HPDE6-E6E7 (cell line): Measurements from ENCODE around the gene GSN.
"Not testable (repeated sequence)": the region's sequence is repeated elsewhere in the genome, so short reads cannot be mapped to it uniquely, and the experiment has no call there.

Experiments
- DNase-seq: peaks from one replicate; pipeline ENCODE4 v3.0.0; 2011; ENCODE audit warnings: missing footprints; ENCODE audit errors: extremely low spot score

GSN gene

GRCh38 chr9:121288673-121289025 lies 20.7 kb downstream of the GSN start:
- DNase-seq = no peak

GRCh38 chr9:121289026-121289771 lies 21.2 kb downstream of the GSN start:
- DNase-seq = no peak

GRCh38 chr9:121289772-121290370 lies 21.9 kb downstream of the GSN start:
- no peak for DNase-seq

GRCh38 chr9:121291536-121291935 lies 23.6 kb downstream of the GSN start:
- not testable (repeated sequence) for DNase-seq

- DNase-seq = no peak
Measured at GRCh38 chr9:121292051-121292450, 24.1 kb downstream of the GSN start.

GRCh38 chr9:121292801-121293241 lies 24.9 kb downstream of the GSN start:
- no peak for DNase-seq

- DNase-seq = no peak
Measured at GRCh38 chr9:121294151-121294743, 26.3 kb downstream of the GSN start.

- DNase-seq = no peak
Measured at GRCh38 chr9:121294866-121295661, 27.1 kb downstream of the GSN start.

- DNase-seq = no peak
Measured at GRCh38 chr9:121295662-121296191, 27.8 kb downstream of the GSN start.

GRCh38 chr9:121296213-121297127 lies 28.5 kb downstream of the GSN start:
- DNase-seq = no peak

GRCh38 chr9:121297389-121297788 lies 29.4 kb downstream of the GSN start:
- DNase-seq = no peak

GRCh38 chr9:121298016-121298538 lies 30.1 kb downstream of the GSN start:
- DNase-seq = no peak

- DNase-seq = no peak
Measured at GRCh38 chr9:121298689-121299466, 30.9 kb downstream of the GSN start.

GRCh38 chr9:121299467-121300282 lies 31.7 kb downstream of the GSN start:
- DNase-seq = no peak

- no peak for DNase-seq
Measured at GRCh38 chr9:121300283-121301119, 32.5 kb downstream of the GSN start.

GRCh38 chr9:121301881-121302286 lies 33.9 kb downstream of the GSN start:
- DNase-seq = no peak

GRCh38 chr9:121302341-121302740 lies 34.4 kb downstream of the GSN start:
- DNase-seq = no peak

- DNase-seq = no peak
Measured at GRCh38 chr9:121302786-121303185, 34.8 kb downstream of the GSN start.
